ENCODE data around the gene SERINC4.

- TF ChIP-seq EZH2 (IDR thresholded peaks at IDR 0.05; ENCODE audit: insufficient read depth, poor library complexity, severe bottlenecking), result no peak
- TF ChIP-seq EZH2phosphoT487 (IDR thresholded peaks at IDR 0.05; ENCODE audit: insufficient read depth, low read depth), result no peak
Observed at GRCh38 chr15:43774062-43774461, 26.0 kb downstream of the SERINC4 start.

Measured in GM23248 (cell line).